ENCODE results near the gene FIS1.
"Not testable (repeated sequence)": the region's sequence is repeated elsewhere in the genome, so short reads cannot be mapped to it uniquely, and the experiment has no call there.

The FIS1 gene

DNA sequence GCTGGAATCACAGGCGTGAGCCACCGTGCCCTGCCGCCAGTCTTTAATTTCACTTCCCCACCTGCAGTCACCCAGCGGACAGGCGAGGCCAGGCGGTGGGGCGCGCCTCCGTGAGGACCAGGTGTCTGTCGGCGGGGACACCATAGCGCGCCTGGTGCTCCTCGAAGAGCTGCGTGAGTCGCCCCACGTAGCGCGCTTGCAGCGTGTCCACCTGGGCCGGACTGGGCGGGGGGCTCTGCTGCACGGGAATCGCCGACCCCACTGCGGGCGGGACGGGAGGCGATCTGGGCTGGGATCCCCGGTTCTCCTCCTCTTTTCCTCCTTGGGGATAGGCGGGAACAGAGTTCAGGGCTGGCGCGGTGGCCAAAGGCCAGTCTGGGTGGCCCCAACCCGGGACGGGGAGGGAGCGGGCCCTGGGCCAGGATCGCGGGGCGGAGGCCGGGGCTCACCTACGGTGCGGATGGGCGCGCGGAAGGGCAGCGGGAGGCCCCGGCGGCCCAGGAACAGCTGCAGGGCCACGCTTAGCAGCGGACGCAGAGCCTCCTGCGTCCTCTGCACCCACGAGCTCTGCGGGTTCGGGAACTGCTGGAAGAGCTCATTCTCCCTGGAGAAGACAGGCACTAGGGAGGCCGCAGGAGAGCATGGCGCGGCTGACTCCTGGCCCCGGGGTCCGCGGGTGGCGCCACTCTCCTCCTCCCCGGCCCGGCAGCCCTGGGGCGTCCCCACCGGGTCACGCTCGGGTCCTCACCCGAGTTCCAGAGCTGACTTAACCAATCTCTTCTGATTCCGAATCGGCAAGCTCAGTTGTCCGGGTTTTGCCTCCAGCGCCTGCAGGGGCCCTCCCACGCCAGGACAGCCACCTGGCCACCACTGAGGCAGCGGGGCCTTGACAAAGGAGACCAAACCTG, 42.9 kb downstream of the FIS1 start:
- no peak for DNase-seq

DNA sequence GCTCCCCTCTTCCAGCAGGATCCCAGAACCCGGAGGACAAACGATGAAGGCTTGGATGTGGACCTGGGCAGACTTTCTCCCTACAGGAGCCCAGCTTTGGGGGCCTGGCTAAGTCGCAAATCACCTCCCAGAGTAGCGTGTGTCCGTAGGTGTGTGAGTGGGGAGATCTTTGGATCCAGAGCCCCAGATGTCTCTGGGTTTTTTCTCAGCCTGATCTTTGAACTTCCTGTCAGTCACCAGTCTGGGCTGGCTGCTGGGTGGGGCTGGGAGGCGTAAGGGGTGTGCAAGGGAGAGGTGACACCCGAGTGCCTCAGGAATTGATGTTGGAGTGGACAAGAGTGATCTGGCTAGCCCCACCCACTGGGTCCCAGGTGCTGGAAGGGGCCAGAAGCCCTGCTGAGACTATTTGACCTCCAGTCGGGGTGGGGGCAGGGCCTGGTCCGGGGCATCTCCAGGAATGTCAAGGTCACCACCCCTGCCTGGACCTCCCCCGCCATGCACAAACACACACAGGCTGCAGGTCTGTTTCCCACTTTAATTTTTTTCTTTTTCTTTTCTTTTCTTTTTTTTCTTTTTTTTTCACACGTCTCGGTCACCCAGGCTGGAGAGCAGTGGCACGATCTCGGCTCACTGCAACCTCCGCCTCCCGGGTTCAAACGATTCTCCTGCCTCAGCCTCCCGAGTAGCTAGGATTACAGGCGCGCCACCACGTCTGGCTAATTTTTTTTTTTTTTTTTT, 43.9 kb downstream of the FIS1 start, which contains the start of gene MOGAT3:
Gene MOGAT3 (minus strand): TSS at position 175 of the 738 bp plus-strand sequence. CDS start 182 bp downstream, outside the sequence.
- no peak for DNase-seq

DNA sequence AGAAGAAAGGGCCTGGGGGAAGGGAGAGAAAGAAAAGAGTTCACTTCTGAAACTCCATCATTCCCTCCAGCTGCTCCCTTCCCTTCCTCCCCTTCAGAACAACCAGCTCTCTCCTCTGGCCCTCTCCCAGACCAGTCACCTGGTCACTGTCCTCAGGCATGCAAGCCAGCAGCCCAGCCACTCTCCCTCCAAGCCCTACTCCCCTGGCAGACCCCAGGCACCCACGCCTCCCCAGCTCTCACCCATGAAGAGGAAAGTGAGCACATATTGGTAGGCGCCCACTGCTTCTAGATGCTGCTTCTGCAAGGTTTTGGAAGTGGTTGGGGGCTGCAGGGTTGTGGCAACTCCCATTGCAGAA, 44.4 kb downstream of the FIS1 start:
- DNase-seq, result no peak

DNA sequence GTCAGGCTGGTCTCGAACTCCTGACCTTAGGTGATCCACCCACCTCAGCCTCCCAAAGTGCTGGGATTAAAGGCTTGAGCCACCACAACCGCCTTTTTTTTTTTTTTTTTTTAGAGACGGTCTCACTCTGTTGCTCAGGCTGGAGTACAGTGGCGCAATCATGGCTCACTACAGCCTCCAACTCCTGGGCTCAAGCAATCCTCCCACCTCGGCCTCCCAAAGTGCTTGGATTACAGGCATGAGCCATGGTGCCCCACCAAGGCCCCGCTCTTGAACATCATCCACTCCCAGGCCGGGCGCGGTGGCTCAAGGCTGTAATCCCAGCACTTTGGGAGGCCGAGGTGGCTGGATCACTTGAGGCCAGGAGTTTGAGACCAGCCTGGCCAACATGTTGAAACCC, 45.4 kb downstream of the FIS1 start:
- DNase-seq, result not testable (repeated sequence)

DNA sequence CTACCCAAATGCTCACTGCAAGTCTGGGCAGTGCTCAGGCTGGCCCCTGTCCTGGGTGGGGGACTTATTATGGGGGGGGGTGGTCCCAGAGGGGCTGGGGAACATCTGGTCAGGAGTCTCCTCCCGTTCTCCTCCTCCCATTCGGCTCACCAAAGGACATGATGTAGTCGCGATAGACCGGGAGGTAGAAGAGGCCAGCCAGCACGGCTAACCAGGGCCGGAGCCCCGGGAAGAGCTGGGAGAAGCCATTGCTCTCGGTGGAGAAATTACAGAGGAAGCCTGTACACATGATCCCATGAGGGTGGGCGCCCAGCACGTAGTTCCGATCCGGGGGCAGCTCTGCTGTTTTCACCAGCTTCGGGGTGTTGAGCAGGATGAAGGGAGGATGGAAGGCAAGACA, 46.4 kb downstream of the FIS1 start:
- no peak for DNase-seq

DNA sequence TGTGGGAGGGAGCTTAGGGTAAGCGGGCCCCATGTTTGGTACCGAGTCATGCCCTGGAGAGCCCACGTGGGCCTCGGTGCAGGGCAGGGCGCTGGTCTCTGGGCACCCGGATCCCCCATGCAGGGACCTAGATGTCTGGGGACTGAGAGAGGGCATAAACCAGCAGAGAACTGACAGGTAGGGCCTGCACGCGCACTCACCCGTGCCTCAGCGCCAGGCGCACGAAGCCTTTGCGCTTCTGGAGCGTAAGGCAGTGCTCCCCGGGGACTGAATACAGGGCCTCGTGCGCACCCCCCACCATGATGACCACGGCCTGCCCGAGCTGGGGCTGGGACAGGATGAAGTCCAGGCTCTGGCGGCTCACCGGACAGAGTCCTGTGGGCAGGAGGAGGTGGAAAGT, 46.9 kb downstream of the FIS1 start:
- no peak for DNase-seq

DNA sequence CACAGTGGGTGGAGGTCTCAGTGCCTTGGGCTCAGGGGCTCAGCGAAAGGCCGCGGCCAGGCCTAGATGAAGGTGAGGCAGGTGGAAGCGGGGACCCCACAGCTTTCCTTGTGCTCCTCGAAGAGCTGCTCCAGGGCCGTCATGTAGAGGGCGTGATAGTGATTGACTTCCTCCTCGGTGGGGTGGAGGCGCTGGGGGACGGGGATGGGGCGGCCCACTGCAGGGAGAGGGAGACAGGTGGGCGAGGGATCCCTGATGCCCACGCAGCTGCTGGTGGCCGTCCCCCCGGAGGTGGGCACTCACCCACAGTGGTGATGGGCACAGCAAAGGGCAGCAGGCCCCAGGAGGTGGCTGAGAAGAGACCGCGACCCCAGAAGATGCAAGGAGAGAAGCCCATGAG, 49.0 kb downstream of the FIS1 start:
- DNase-seq, result no peak

Data from stimulated activated CD4-positive, alpha-beta T cell treated with anti-CD3 and anti-CD28 coated beads, Interleukin-12 subunit alpha, Interleukin-12 subunit beta, amount 100 ng/mL, for 4 hours (primary cell).